ENCODE results near the gene HNRNPM.

Gene HNRNPM

DNA sequence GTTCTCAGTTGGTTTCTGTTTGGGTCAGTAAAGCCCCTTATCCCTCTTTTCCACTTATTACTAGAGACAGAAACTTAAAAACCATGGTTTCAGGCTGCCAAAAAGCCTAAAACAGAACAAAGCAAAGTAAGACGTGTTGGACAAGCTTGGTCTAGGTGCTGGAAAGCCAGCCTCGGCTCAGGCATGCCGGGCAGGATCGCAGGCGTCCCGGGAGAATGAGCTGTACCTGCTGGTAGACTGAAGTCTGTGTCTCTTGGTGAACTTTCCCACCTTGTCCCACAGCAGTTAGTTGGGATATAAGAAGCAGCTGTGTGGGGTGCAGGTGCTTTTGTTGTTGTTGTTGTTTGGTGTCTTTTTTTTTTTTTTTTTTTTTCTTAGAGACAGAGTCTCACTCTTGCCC is 36.8 kb downstream of the HNRNPM start:
- Histone ChIP-seq H3K27me3 (ENCODE audit: insufficient read depth, poor library complexity, severe bottlenecking) (no peaks in the 10 kb centered on the region), H3K4me3 (replicated peaks; ENCODE audit: insufficient read depth, low read length) (no peak overlapping the region), H3K27ac (replicated peaks) (no peak overlapping the region)
- DNase-seq (ENCODE audit: low read depth in 1 of 2, low spot score in 1 of 2) = no peak
- no peak for TF ChIP-seq POLR2AphosphoS5 (IDR thresholded peaks at IDR 0.05; ENCODE audit: low read depth)
- no peak for TF ChIP-seq GABPA (IDR thresholded peaks at IDR 0.05; ENCODE audit: low read depth)
- TF ChIP-seq CTCF (IDR thresholded peaks at IDR 0.05; ENCODE audit: insufficient read depth, low read length) = no peak
- TF ChIP-seq REST (IDR thresholded peaks at IDR 0.05; ENCODE audit: insufficient replicate concordance, low read depth) = no peak
- TF ChIP-seq SPI1 (IDR thresholded peaks at IDR 0.05; ENCODE audit: borderline replicate concordance, low read depth) = no peak

- no peak for DNase-seq (ENCODE audit: low read depth in 1 of 2, low spot score in 1 of 2)
- TF ChIP-seq SPI1 (IDR thresholded peaks at IDR 0.05; ENCODE audit: borderline replicate concordance, low read depth) (no peak), CTCF (IDR thresholded peaks at IDR 0.05; ENCODE audit: insufficient read depth, low read length) (no peak), POLR2AphosphoS5 (IDR thresholded peaks at IDR 0.05; ENCODE audit: low read depth) (no peak), REST (IDR thresholded peaks at IDR 0.05; ENCODE audit: insufficient replicate concordance, low read depth) (no peak), GABPA (IDR thresholded peaks at IDR 0.05; ENCODE audit: low read depth) (no peak)
- H3K27ac ChIP-seq (replicated peaks) = no peak overlapping the region
- no peak overlapping the region for H3K4me3 ChIP-seq (replicated peaks; ENCODE audit: insufficient read depth, low read length)
- no peaks in the 10 kb centered on the region for H3K27me3 ChIP-seq (ENCODE audit: insufficient read depth, poor library complexity, severe bottlenecking)
Observed at GRCh38 chr19:8482696-8483095, 37.9 kb downstream of the HNRNPM start.

DNA sequence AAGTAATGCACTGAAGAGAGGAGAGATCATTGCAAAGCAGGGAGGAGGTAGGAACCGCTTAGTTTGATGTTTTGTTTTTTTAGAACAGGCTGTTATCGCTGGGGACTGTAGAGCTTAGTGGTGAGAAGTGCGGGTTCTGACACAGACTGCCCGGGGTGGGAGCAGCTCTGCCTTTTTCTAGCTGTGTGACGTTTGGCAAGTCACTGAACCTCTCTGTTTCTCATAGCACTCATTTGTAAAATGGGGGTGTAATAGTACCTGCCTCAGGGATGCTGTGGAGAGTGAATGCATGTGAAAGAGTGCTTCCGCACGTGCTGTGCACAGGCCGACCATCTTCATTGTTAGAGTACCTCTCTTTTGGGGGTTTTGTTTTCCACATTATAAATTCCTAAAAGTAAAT is 38.4 kb downstream of the HNRNPM start:
- H3K27ac ChIP-seq (replicated peaks) = no peak overlapping the region
- no peaks in the 10 kb centered on the region for H3K27me3 ChIP-seq (ENCODE audit: insufficient read depth, poor library complexity, severe bottlenecking)
- no peak overlapping the region for H3K4me3 ChIP-seq (replicated peaks; ENCODE audit: insufficient read depth, low read length)
- DNase-seq (ENCODE audit: low read depth in 1 of 2, low spot score in 1 of 2) = no peak
- no peak for TF ChIP-seq GABPA (IDR thresholded peaks at IDR 0.05; ENCODE audit: low read depth)
- TF ChIP-seq REST (IDR thresholded peaks at IDR 0.05; ENCODE audit: insufficient replicate concordance, low read depth) = no peak
- TF ChIP-seq CTCF (IDR thresholded peaks at IDR 0.05; ENCODE audit: insufficient read depth, low read length) = no peak

All from HL-60 (cell line).